ENCODE data around the gene GSTT4. TPM values are rescaled to one million over a fixed set of nuclear protein-coding genes. Genes with fewer than 3 reads are reported as not detected.

GSTT4 gene
- total and polyA plus RNA-seq, 4 donors, result not detected

DNA sequence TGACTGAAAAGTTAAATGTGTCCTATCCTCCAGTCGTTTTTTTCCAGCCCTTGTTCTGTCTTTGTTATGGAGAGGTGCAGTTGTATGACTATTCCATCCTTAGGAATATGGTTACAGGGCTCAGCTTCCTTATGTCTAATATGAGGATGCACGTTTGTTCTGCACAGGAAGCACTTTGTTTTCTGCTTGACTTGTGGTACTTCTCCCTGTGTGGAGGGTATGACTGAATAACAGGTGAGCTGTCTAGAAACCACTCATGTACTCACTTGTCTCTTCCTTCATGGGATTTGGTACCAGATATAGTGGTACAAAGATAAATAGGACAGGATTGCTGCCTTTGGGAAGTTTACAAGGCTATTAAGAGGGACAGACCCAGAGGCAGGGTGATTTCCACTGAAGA, 23.3 kb upstream of the GSTT4 start:
- no peak for DNase-seq
- 48 to 66% methylated on average over 2 of the region's 2 CpGs for WGBS, 2 donors
- H3K9me3 ChIP-seq (ENCODE audit: control insufficient read depth, low read length), result no peaks in the 10 kb centered on the region
- intact Hi-C loops (cut with DNase I), result no loop called here
- no peak overlapping the region for H3K27ac ChIP-seq (ENCODE audit: low read depth in 1 of 2, low read length in 2 of 2)
- ATAC-seq (ENCODE audit: low FRiP score), result no peak
- no peaks in the 10 kb centered on the region for H3K27me3 ChIP-seq (ENCODE audit: control insufficient read depth in 1 of 2, insufficient read depth in 2 of 2, low read length in 1 of 2)
- H3K4me3 ChIP-seq (ENCODE audit: low read length in 2 of 2), result no peak overlapping the region
- H3K4me1 ChIP-seq (ENCODE audit: control insufficient read depth in 1 of 2, insufficient read depth in 2 of 2, low read length in 2 of 2), result no peaks in the 10 kb centered on the region
- no peaks in the 10 kb centered on the region for H3K36me3 ChIP-seq (ENCODE audit: control insufficient read depth in 1 of 2, insufficient read depth in 2 of 2, low read length in 1 of 2)

DNA sequence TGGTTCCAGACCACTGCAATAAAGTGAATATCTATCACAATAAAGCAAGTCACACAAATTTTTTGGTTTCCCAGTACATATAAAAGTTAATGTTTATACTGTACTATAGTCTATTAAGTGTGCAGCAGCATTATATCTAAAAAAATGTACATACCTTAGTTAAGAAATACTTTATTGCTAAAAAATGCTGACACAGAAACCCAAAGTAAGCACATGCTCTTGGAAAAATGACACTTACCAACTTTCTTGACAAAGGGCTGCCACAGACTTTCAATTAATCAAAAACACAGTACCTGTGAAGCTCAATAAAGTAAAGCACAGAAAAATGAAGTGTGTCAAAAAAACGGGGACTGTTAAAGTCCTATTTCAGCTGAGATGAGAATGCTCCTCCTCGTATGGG, 22.7 kb upstream of the GSTT4 start:
- H3K4me3 ChIP-seq (ENCODE audit: low read length in 2 of 2), result no peak overlapping the region
- H3K36me3 ChIP-seq (ENCODE audit: control insufficient read depth in 1 of 2, insufficient read depth in 2 of 2, low read length in 1 of 2), result no peaks in the 10 kb centered on the region
- intact Hi-C loops (cut with DNase I), result no loop called here
- H3K4me1 ChIP-seq (ENCODE audit: control insufficient read depth in 1 of 2, insufficient read depth in 2 of 2, low read length in 2 of 2), result no peaks in the 10 kb centered on the region
- 58 to 80% methylated on average over 2 of the region's 2 CpGs for WGBS, 2 donors
- H3K27me3 ChIP-seq (ENCODE audit: control insufficient read depth in 1 of 2, insufficient read depth in 2 of 2, low read length in 1 of 2), result no peaks in the 10 kb centered on the region
- no peak for DNase-seq
- ATAC-seq (ENCODE audit: low FRiP score), result no peak
- H3K9me3 ChIP-seq (ENCODE audit: control insufficient read depth, low read length), result no peaks in the 10 kb centered on the region
- H3K27ac ChIP-seq (ENCODE audit: low read depth in 1 of 2, low read length in 2 of 2), result no peak overlapping the region

DNA sequence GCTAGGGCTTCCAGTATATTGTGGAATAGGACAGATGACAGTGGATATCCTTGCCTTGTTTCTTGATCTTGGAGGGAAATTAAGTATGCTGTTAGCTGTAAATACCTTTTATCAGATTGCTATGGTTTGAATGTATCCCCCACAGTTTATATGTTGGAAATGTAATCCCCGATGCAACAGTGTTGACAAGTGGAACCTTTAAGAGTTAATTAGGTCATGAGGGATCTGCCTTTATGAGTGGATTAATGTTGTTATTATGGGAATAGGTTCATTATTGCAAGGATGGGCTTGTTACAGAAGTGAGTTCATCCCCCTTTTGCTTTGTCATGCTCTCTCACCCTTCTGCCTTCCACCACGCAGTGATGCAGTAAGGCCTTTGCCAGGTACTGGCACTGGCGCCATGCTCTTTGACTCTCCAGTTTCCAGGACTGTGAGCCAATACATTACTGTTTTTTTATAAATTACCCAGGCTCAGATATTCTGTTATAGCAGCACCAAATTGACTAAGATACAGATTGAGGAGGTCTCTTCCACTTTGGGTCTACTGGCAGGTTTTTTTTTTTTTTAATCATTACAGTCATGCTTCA, 22.2 kb upstream of the GSTT4 start:
- intact Hi-C loops (cut with DNase I), result no loop called here
- H3K9me3 ChIP-seq (ENCODE audit: control insufficient read depth, low read length), result no peaks in the 10 kb centered on the region
- WGBS, 2 donors, result 33 to 47% methylated on average over 3 of the region's 3 CpGs
- no peaks in the 10 kb centered on the region for H3K27me3 ChIP-seq (ENCODE audit: control insufficient read depth in 1 of 2, insufficient read depth in 2 of 2, low read length in 1 of 2)
- no peaks in the 10 kb centered on the region for H3K4me1 ChIP-seq (ENCODE audit: control insufficient read depth in 1 of 2, insufficient read depth in 2 of 2, low read length in 2 of 2)
- no peak overlapping the region for H3K27ac ChIP-seq (ENCODE audit: low read depth in 1 of 2, low read length in 2 of 2)
- H3K36me3 ChIP-seq (ENCODE audit: control insufficient read depth in 1 of 2, insufficient read depth in 2 of 2, low read length in 1 of 2), result no peaks in the 10 kb centered on the region
- no peak overlapping the region for H3K4me3 ChIP-seq (ENCODE audit: low read length in 2 of 2)
- DNase-seq, result peak in 1 of 2 donors; percentile 76
- ATAC-seq (ENCODE audit: low FRiP score), result no peak

DNA sequence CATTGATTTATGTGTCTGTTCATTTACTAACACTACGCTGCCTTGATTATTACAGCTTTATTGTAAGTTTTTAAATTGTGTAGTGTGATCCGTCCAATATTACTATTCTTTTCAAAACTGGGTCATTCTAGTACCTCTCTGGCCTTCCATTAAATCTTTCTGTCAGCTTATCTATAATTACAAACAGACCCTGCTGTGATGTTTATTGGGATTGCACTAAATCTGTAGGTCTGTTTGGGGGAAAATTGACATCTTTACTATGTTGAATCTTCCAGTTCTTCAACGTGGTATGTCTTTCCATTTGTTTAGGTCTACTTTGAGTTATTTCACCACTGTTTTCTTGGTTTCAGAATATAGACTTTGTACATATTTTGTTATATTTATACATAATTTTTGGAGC, 21.5 kb upstream of the GSTT4 start:
- no peaks in the 10 kb centered on the region for H3K36me3 ChIP-seq (ENCODE audit: control insufficient read depth in 1 of 2, insufficient read depth in 2 of 2, low read length in 1 of 2)
- ATAC-seq (ENCODE audit: low FRiP score) (no peak), DNase-seq (no peak)
- intact Hi-C loops (cut with DNase I), result no loop called here
- no peaks in the 10 kb centered on the region for H3K4me1 ChIP-seq (ENCODE audit: control insufficient read depth in 1 of 2, insufficient read depth in 2 of 2, low read length in 2 of 2)
- no peaks in the 10 kb centered on the region for H3K27me3 ChIP-seq (ENCODE audit: control insufficient read depth in 1 of 2, insufficient read depth in 2 of 2, low read length in 1 of 2)
- H3K27ac ChIP-seq (ENCODE audit: low read depth in 1 of 2, low read length in 2 of 2), result no peak overlapping the region
- no peaks in the 10 kb centered on the region for H3K9me3 ChIP-seq (ENCODE audit: control insufficient read depth, low read length)
- H3K4me3 ChIP-seq (ENCODE audit: low read length in 2 of 2), result no peak overlapping the region
- 95 to 99% methylated on average over 3 of the region's 3 CpGs for WGBS, 2 donors

DNA sequence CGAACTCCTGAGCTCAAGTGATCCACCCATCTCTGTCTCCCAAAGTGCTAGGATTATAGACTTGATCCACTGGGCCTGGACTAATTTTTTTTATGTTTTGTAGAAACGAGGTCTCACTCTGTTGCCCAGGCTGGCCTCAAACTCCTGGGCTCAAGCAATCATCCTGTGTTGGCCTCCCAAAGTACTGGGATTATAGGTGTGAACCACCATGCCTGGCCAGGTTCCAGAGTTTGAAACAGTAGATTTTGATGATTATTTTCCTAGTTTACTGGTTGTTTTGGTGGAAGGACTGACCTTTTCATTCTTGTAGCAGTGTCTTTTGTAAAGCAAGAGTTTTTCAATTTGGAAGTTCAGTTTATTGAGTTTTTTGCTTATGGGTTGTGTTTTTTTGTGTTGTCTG, 20.8 kb upstream of the GSTT4 start:
- WGBS, 2 donors, result 78 to 88% methylated on average over 2 of the region's 2 CpGs
- Histone ChIP-seq H3K27me3 (ENCODE audit: control insufficient read depth in 1 of 2, insufficient read depth in 2 of 2, low read length in 1 of 2) (no peaks in the 10 kb centered on the region), H3K9me3 (ENCODE audit: control insufficient read depth, low read length) (no peaks in the 10 kb centered on the region), H3K36me3 (ENCODE audit: control insufficient read depth in 1 of 2, insufficient read depth in 2 of 2, low read length in 1 of 2) (no peaks in the 10 kb centered on the region), H3K27ac (ENCODE audit: low read depth in 1 of 2, low read length in 2 of 2) (no peak overlapping the region), H3K4me1 (ENCODE audit: control insufficient read depth in 1 of 2, insufficient read depth in 2 of 2, low read length in 2 of 2) (no peaks in the 10 kb centered on the region), H3K4me3 (ENCODE audit: low read length in 2 of 2) (no peak overlapping the region)
- ATAC-seq (ENCODE audit: low FRiP score) (no peak), DNase-seq (no peak)
- intact Hi-C loops (cut with DNase I), result no loop called here

DNA sequence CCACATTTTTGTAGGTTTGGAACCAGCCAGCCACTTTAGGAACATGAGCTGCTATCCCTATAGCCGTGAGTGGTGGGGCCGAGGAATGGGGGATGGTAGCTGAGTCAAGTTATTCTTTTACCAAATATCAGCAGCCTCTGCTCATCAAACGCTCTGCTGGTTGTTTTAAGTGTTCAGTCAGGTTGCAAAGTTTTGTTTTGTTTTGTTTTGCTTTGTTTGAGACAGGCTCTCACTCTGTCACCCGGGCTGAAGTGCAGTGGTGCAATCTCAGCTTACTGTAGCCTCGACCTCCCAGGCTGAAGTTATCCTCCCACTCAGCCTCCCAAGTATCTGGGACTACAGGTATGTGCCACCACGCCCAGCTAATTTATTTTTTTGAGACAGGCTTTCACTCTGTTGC, 20.2 kb upstream of the GSTT4 start:
- no peaks in the 10 kb centered on the region for H3K36me3 ChIP-seq (ENCODE audit: control insufficient read depth in 1 of 2, insufficient read depth in 2 of 2, low read length in 1 of 2)
- intact Hi-C loops (cut with DNase I), result no loop called here
- no peak overlapping the region for H3K4me3 ChIP-seq (ENCODE audit: low read length in 2 of 2)
- ATAC-seq (ENCODE audit: low FRiP score) (no peak), DNase-seq (no peak)
- no peak overlapping the region for H3K27ac ChIP-seq (ENCODE audit: low read depth in 1 of 2, low read length in 2 of 2)
- WGBS, 2 donors, result 83 to 95% methylated on average over 6 of the region's 6 CpGs
- H3K4me1 ChIP-seq (ENCODE audit: control insufficient read depth in 1 of 2, insufficient read depth in 2 of 2, low read length in 2 of 2), result no peaks in the 10 kb centered on the region
- no peaks in the 10 kb centered on the region for H3K27me3 ChIP-seq (ENCODE audit: control insufficient read depth in 1 of 2, insufficient read depth in 2 of 2, low read length in 1 of 2)
- no peaks in the 10 kb centered on the region for H3K9me3 ChIP-seq (ENCODE audit: control insufficient read depth, low read length)

DNA sequence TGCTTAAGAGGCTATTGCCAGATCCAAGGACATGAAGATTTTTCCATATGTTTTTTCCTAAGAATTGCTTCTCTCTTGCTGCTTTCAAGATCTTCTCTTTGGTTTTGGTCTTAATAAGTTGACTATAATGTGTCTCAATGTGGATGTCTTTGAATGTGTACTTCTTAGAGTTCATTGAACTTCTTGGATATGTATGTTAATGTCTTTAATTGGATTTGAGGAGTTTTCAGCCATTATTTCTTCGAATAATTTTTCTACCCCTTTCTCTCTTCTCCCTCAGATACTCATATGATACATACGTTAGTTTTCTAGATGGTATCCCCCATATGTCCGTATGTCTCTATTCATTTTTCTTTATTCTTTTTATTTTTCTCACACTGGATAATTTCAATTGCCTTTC, 19.1 kb upstream of the GSTT4 start:
- DNase-seq (no peak), ATAC-seq (ENCODE audit: low FRiP score) (no peak)
- H3K27ac ChIP-seq (ENCODE audit: low read depth in 1 of 2, low read length in 2 of 2), result no peak overlapping the region
- no peaks in the 10 kb centered on the region for H3K4me1 ChIP-seq (ENCODE audit: control insufficient read depth in 1 of 2, insufficient read depth in 2 of 2, low read length in 2 of 2)
- no peak overlapping the region for H3K4me3 ChIP-seq (ENCODE audit: low read length in 2 of 2)
- H3K36me3 ChIP-seq (ENCODE audit: control insufficient read depth in 1 of 2, insufficient read depth in 2 of 2, low read length in 1 of 2), result no peaks in the 10 kb centered on the region
- 98 to 99% methylated on average over 3 of the region's 3 CpGs for WGBS, 2 donors
- intact Hi-C loops (cut with DNase I), result no loop called here
- H3K9me3 ChIP-seq (ENCODE audit: control insufficient read depth, low read length), result no peaks in the 10 kb centered on the region
- H3K27me3 ChIP-seq (ENCODE audit: control insufficient read depth in 1 of 2, insufficient read depth in 2 of 2, low read length in 1 of 2), result no peaks in the 10 kb centered on the region

DNA sequence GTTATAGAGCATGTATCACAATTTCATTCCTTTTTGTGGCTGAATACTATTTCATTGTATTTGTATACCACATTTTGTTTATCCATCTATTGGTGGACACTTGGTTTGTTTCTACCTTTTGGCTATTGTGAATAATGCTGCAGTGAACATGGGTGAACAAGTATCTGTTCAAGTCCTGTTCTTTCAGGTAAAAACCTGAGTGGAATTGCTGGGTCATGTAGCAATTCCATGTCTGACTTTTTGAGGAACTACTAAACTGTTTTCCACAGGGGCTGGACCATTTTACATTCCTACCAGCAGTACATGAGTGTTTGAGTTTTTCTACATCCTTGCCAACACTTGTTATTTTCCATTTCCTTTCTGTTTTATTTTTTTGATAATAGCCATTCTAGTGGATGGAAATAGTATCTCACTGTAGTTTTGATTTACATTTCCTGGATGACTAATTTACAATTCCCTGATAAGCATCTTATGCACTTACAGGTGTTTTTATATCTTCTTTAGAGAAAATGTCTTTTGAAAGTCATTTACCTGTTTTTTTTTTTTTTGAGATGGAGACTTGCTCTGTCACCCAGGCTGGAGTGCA, 18.0 kb upstream of the GSTT4 start:
- no peaks in the 10 kb centered on the region for H3K9me3 ChIP-seq (ENCODE audit: control insufficient read depth, low read length)
- no peak overlapping the region for H3K27ac ChIP-seq (ENCODE audit: low read depth in 1 of 2, low read length in 2 of 2)
- intact Hi-C loops (cut with DNase I), result no loop called here
- H3K36me3 ChIP-seq (ENCODE audit: control insufficient read depth in 1 of 2, insufficient read depth in 2 of 2, low read length in 1 of 2), result no peaks in the 10 kb centered on the region
- ATAC-seq (ENCODE audit: low FRiP score) (no peak), DNase-seq (no peak)
- H3K4me1 ChIP-seq (ENCODE audit: control insufficient read depth in 1 of 2, insufficient read depth in 2 of 2, low read length in 2 of 2), result no peaks in the 10 kb centered on the region
- no peak overlapping the region for H3K4me3 ChIP-seq (ENCODE audit: low read length in 2 of 2)
- no peaks in the 10 kb centered on the region for H3K27me3 ChIP-seq (ENCODE audit: control insufficient read depth in 1 of 2, insufficient read depth in 2 of 2, low read length in 1 of 2)

DNA sequence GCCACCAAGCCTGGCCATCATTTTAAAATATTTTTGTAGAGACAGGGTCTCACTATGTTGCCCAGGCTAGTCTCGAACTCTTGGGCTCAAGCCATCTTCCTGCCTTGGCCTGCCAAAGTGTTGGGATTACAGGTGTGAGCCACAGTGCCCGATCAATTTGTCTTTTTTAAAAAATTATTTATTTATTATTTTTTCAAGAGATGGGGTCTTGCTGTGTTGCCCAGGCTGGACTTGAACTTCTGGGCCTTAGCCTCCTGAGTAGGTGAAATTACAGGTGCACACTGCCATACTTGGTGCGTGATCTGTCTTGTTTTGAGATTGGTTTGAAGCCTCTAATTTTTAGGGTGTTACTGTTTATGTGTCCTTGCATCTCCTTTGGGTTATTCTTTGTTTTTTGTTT, 16.1 kb upstream of the GSTT4 start:
- Histone ChIP-seq H3K27me3 (ENCODE audit: control insufficient read depth in 1 of 2, insufficient read depth in 2 of 2, low read length in 1 of 2) (no peaks in the 10 kb centered on the region), H3K9me3 (ENCODE audit: control insufficient read depth, low read length) (no peaks in the 10 kb centered on the region), H3K4me3 (ENCODE audit: low read length in 2 of 2) (no peak overlapping the region), H3K4me1 (ENCODE audit: control insufficient read depth in 1 of 2, insufficient read depth in 2 of 2, low read length in 2 of 2) (no peaks in the 10 kb centered on the region), H3K27ac (ENCODE audit: low read depth in 1 of 2, low read length in 2 of 2) (no peak overlapping the region), H3K36me3 (ENCODE audit: control insufficient read depth in 1 of 2, insufficient read depth in 2 of 2, low read length in 1 of 2) (no peaks in the 10 kb centered on the region)
- intact Hi-C loops (cut with DNase I), result no loop called here
- no peak for ATAC-seq (ENCODE audit: low FRiP score)
- DNase-seq, result no peak
- 97 to 99% methylated on average over 3 of the region's 3 CpGs for WGBS, 2 donors
